Neuronal stem cell (in vitro differentiated cells): ENCODE data around the gene CALML5.
A peak's percentile ranks its signal among the peaks of the same experiment; 100 is the strongest.

ENCODE experiments used
- DNase-seq: peaks from one replicate; pipeline ENCODE4 v3.0.0-alpha.2; 2013; ENCODE audit warnings: low spot score
- H2AFZ ChIP-seq: one replicate; pipeline ENCODE4 v1.6.1; 2013; ENCODE audit warnings: mild to moderate bottlenecking, low read length, inconsistent platforms
- H2AK5ac ChIP-seq: 2 replicates; pipeline ENCODE4 v1.6.1; 2013; ENCODE audit warnings: low read depth, mild to moderate bottlenecking, inconsistent platforms, low read length, moderate library complexity, mixed read lengths
- H2BK120ac ChIP-seq: 2 replicates; pipeline ENCODE4 v1.6.1; 2013; ENCODE audit warnings: low read depth, mild to moderate bottlenecking, inconsistent platforms, low read length, moderate library complexity, mixed read lengths
- H2BK12ac ChIP-seq: one replicate; pipeline ENCODE4 v1.6.1; 2013; ENCODE audit warnings: low read length, inconsistent platforms
- H2BK15ac ChIP-seq: 2 replicates; pipeline ENCODE4 v1.6.1; 2013; ENCODE audit warnings: mild to moderate bottlenecking, low read length, inconsistent platforms, mixed read lengths
- H2BK5ac ChIP-seq: one replicate; pipeline ENCODE4 v1.6.1; 2013; ENCODE audit warnings: inconsistent platforms, mild to moderate bottlenecking, low read length, moderate library complexity
- H3K14ac ChIP-seq: one replicate; pipeline ENCODE4 v1.6.1; 2013; ENCODE audit warnings: low read length, inconsistent platforms
- H3K18ac ChIP-seq: 2 replicates; pipeline ENCODE4 v1.6.1; 2013; ENCODE audit warnings: low read length, inconsistent platforms
- H3K23ac ChIP-seq: 2 replicates; pipeline ENCODE4 v1.6.1; 2013; ENCODE audit warnings: low read depth, mild to moderate bottlenecking, mixed read lengths, low read length, inconsistent platforms; ENCODE audit not compliant: poor library complexity
- H3K27ac ChIP-seq: replicated peaks from 3 replicates; pipeline ENCODE4 v1.5.1; 2013; ENCODE audit warnings: low read length, inconsistent platforms
- H3K27me3 ChIP-seq, 3 experiments: 2 replicates each; pipeline ENCODE4 v1.6.1; 2013; ENCODE audit warnings: low read length in 3 of 3, mild to moderate bottlenecking in 2 of 3, inconsistent platforms in 1 of 3, low read depth in 1 of 3, mixed read lengths in 1 of 3, moderate library complexity in 1 of 3; ENCODE audit not compliant: control insufficient read depth in 3 of 3, insufficient read depth in 3 of 3
- H3K36me3 ChIP-seq, 2 donors: replicated peaks in 1 of 2; 2 replicates each; pipeline ENCODE4 v1.6.1; 2013; ENCODE audit warnings: low read length in 2 of 2; ENCODE audit not compliant: control insufficient read depth in 2 of 2, insufficient read depth in 2 of 2
- H3K4ac ChIP-seq: 2 replicates; pipeline ENCODE4 v1.6.1; 2013; ENCODE audit warnings: inconsistent platforms, mild to moderate bottlenecking, low read length, moderate library complexity
- H3K4me1 ChIP-seq, 2 donors: 1 replicate in 1 of 2; 2 replicates in 1 of 2; pipeline ENCODE4 v1.6.1; 2013; ENCODE audit warnings: low read length in 2 of 2, low read depth in 1 of 2; ENCODE audit not compliant: control insufficient read depth in 2 of 2, insufficient read depth in 1 of 2
- H3K4me2 ChIP-seq: one replicate; pipeline ENCODE4 v1.6.1; 2013; ENCODE audit warnings: mild to moderate bottlenecking, low read length, inconsistent platforms; ENCODE audit not compliant: insufficient read depth, poor library complexity, severe bottlenecking
- H3K4me3 ChIP-seq, 2 donors: 2 replicates each; pipeline ENCODE4 v1.5.1; 2013; ENCODE audit warnings: low read length in 2 of 2, mild to moderate bottlenecking in 2 of 2, inconsistent platforms in 1 of 2, moderate library complexity in 1 of 2
- H3K79me1 ChIP-seq: one replicate; pipeline ENCODE4 v1.6.1; 2013; ENCODE audit warnings: low read depth, mild to moderate bottlenecking, inconsistent platforms, low read length, moderate library complexity
- H3K9ac ChIP-seq: one replicate; pipeline ENCODE4 v1.6.1; 2013; ENCODE audit warnings: mild to moderate bottlenecking, low read depth, low read length, inconsistent platforms; ENCODE audit not compliant: poor library complexity
- H3K9me3 ChIP-seq, 2 donors: replicated peaks in 1 of 2; 2 replicates each; pipeline versions ENCODE3 to v1.6.1; 2013; ENCODE audit warnings: low read length in 2 of 2, mild to moderate bottlenecking in 2 of 2, inconsistent platforms in 1 of 2, low read depth in 1 of 2, mixed read lengths in 1 of 2, moderate library complexity in 1 of 2; ENCODE audit not compliant: control insufficient read depth in 2 of 2, insufficient read depth in 1 of 2
- H4K8ac ChIP-seq: one replicate; pipeline ENCODE4 v1.6.1; 2013; ENCODE audit warnings: low read depth, mild to moderate bottlenecking, inconsistent platforms, low read length, moderate library complexity
- H4K91ac ChIP-seq: one replicate; pipeline ENCODE4 v1.6.1; 2013; ENCODE audit warnings: low read length, low read depth, mild to moderate bottlenecking, inconsistent platforms; ENCODE audit not compliant: poor library complexity
- WGBS, 2 donors: extraction: QIAGEN DNeasy Blood & Tissue Kit; methylation state at CpG; one replicate each; pipeline ENCODE4 v1.1.7; 2013; ENCODE audit warnings: missing lambda C conversion rate in 2 of 2, mixed read lengths in 1 of 2; ENCODE audit not compliant: insufficient read length in 2 of 2, insufficient replicate concordance in 1 of 2; ENCODE audit errors: extremely low coverage in 2 of 2; 5-methylcytosine and 5-hydroxymethylcytosine counted together

CALML5 gene

GRCh38 chr10:5480162-5480941, 19.0 kb downstream of the CALML5 start:
- no peak overlapping the region for H3K4ac ChIP-seq
- H3K27ac ChIP-seq, result no peak overlapping the region
- peak overlapping the region; percentile 9 for H3K14ac ChIP-seq
- no peak overlapping the region for H2AFZ ChIP-seq
- H3K4me1 ChIP-seq, result peaks cover 2 to 8% of the 10 kb centered on the region in 2 donors
- H3K36me3 ChIP-seq, result no peaks in the 10 kb centered on the region
- no peak overlapping the region for H3K9ac ChIP-seq
- WGBS, 2 donors, result no CpG with 5 or more reads among the region's 21 CpGs
- H2BK15ac ChIP-seq, result peak overlapping the region; percentile 83
- H3K4me3 ChIP-seq, result no peak overlapping the region
- H4K91ac ChIP-seq, result no peak overlapping the region
- H3K4me2 ChIP-seq, result no peak overlapping the region
- peaks cover 0 to 5% (median 0%) of the 10 kb centered on the region in 3 experiments for H3K27me3 ChIP-seq
- peaks cover 0 to 2% of the 10 kb centered on the region in 2 donors for H3K9me3 ChIP-seq
- no peak overlapping the region for H2BK12ac ChIP-seq
- no peak for DNase-seq
- H2BK120ac ChIP-seq, result no peak overlapping the region
- H3K23ac ChIP-seq, result peak overlapping the region; percentile 86
- peak overlapping the region; percentile 54 for H2AK5ac ChIP-seq
- peak overlapping the region; percentile 73 for H3K18ac ChIP-seq
- no peaks in the 10 kb centered on the region for H3K79me1 ChIP-seq
- H2BK5ac ChIP-seq, result no peak overlapping the region
- H4K8ac ChIP-seq, result peak overlapping the region; percentile 72

DNA sequence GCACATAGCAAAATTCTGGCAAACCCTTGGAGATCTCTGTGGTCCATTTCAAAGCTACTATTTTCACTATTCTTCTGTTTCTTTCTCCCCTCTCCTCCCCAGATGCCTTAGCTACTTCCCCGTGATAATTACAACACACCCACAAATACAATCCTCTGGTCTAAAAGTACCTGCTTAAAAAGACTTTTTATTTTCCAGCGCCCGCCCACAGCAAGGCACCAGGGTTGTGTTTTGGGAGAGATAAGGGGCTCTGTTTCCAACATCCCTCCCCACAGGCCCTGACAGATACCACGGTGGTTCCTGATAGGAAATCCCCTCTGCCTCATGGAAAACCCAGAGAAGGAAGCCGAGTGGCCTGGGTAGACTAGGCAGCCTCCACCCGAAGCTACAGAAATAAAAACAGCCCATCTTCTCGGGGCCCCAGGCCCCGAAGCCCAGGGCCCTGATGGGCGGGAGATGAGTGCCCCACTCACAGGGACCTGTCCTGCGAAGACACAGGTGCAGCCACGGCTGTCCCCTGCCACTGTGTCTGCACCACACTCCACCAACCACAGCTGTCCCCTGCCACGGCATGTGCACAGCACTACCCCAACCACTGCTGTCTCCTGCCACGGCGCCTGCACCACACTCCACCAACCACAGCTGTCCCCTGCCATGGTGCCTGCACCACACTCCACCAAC, 19.7 kb downstream of the CALML5 start:
- no peak overlapping the region for H3K14ac ChIP-seq
- no peak overlapping the region for H2AFZ ChIP-seq
- no peak overlapping the region for H3K4me3 ChIP-seq
- H3K27me3 ChIP-seq, result no peaks in the 10 kb centered on the region
- H2AK5ac ChIP-seq, result peak overlapping the region; percentile 54
- DNase-seq, result no peak
- no peaks in the 10 kb centered on the region for H3K36me3 ChIP-seq
- peaks cover 0 to 2% of the 10 kb centered on the region in 2 donors for H3K9me3 ChIP-seq
- no peak overlapping the region for H3K4me2 ChIP-seq
- H3K79me1 ChIP-seq, result no peaks in the 10 kb centered on the region
- peaks cover 2 to 8% of the 10 kb centered on the region in 2 donors for H3K4me1 ChIP-seq
- no CpG with 5 or more reads among the region's 14 CpGs for WGBS, 2 donors
- H4K91ac ChIP-seq, result no peak overlapping the region
- H2BK15ac ChIP-seq, result peak overlapping the region; percentile 83
- H2BK5ac ChIP-seq, result no peak overlapping the region
- H3K23ac ChIP-seq, result peak overlapping the region; percentile 68
- H3K4ac ChIP-seq, result no peak overlapping the region
- peak overlapping the region; percentile 31 for H3K18ac ChIP-seq
- no peak overlapping the region for H2BK12ac ChIP-seq
- H3K9ac ChIP-seq, result no peak overlapping the region
- H4K8ac ChIP-seq, result peak overlapping the region; percentile 72
- H2BK120ac ChIP-seq, result no peak overlapping the region
- H3K27ac ChIP-seq, result no peak overlapping the region

- H3K14ac ChIP-seq, result no peak overlapping the region
- H3K27me3 ChIP-seq, result no peaks in the 10 kb centered on the region
- H2AFZ ChIP-seq, result no peak overlapping the region
- no peak overlapping the region for H2AK5ac ChIP-seq
- H3K36me3 ChIP-seq, result no peaks in the 10 kb centered on the region
- no peak overlapping the region for H3K4ac ChIP-seq
- H2BK15ac ChIP-seq, result no peak overlapping the region
- H3K4me2 ChIP-seq, result no peak overlapping the region
- H4K8ac ChIP-seq, result no peak overlapping the region
- no peak overlapping the region for H3K23ac ChIP-seq
- no peaks in the 10 kb centered on the region for H3K9me3 ChIP-seq
- H3K4me3 ChIP-seq, result no peak overlapping the region
- no peak for DNase-seq
- WGBS, 2 donors, result no CpG with 5 or more reads among the region's 18 CpGs
- no peak overlapping the region for H2BK12ac ChIP-seq
- peaks cover 2 to 8% of the 10 kb centered on the region in 2 donors for H3K4me1 ChIP-seq
- H2BK120ac ChIP-seq, result no peak overlapping the region
- no peak overlapping the region for H3K9ac ChIP-seq
- no peak overlapping the region for H3K27ac ChIP-seq
- no peaks in the 10 kb centered on the region for H3K79me1 ChIP-seq
- no peak overlapping the region for H3K18ac ChIP-seq
- no peak overlapping the region for H4K91ac ChIP-seq
- no peak overlapping the region for H2BK5ac ChIP-seq
These were observed 20.6 kb downstream of the CALML5 start for GRCh38 chr10:5478694-5479305.
